Ovary (tissue), 3 donors: ENCODE results near the gene ATP5PF.

Source experiments
- CTCF ChIP-seq, 3 donors: fragments of 450-650 bp in 2 of 3; fragments of 200-600 bp in 1 of 3; IDR thresholded peaks; one replicate each; pipeline versions ENCODE4 v1.5.1 to v1.8.0; 2016 to 2022; ENCODE audit warnings: antibody characterized with exemption in 3 of 3, mild to moderate bottlenecking in 1 of 3
- EP300 ChIP-seq: sonication (generic); formaldehyde crosslinking; IDR thresholded peaks from one replicate; pipeline ENCODE4 v1.6.1; 2017; ENCODE audit warnings: antibody characterized with exemption
- donor health status: DM: no; HTN: no; CAD: no.

GRCh38 chr21:25721987-25722386, 12.7 kb downstream of the ATP5PF start:
- no peak for TF ChIP-seq EP300
- TF ChIP-seq CTCF (IDR thresholded peaks at IDR 0.05), result no peak
